Daoy (cell line): Measurements from ENCODE around the gene DAP. TPM values are rescaled to one million over a fixed set of nuclear protein-coding genes. Genes with fewer than 3 reads are reported as not detected.

ENCODE experiments used
- DNase-seq: peaks from one replicate; pipeline ENCODE4 v3.0.0-alpha.2; 2015; ENCODE audit warnings: low read depth
- total RNA-seq: library from RNA; depleted of rRNA; stranded (reverse); fragments of >200 nt; shearing (Covaris generic); gene quantifications from 2 replicates; pipeline ENCODE4 v1.2.3, GENCODE V29; 2014

DAP gene
- total RNA-seq, 1 experiment from 2014 or later, result 19.1 TPM

DNA sequence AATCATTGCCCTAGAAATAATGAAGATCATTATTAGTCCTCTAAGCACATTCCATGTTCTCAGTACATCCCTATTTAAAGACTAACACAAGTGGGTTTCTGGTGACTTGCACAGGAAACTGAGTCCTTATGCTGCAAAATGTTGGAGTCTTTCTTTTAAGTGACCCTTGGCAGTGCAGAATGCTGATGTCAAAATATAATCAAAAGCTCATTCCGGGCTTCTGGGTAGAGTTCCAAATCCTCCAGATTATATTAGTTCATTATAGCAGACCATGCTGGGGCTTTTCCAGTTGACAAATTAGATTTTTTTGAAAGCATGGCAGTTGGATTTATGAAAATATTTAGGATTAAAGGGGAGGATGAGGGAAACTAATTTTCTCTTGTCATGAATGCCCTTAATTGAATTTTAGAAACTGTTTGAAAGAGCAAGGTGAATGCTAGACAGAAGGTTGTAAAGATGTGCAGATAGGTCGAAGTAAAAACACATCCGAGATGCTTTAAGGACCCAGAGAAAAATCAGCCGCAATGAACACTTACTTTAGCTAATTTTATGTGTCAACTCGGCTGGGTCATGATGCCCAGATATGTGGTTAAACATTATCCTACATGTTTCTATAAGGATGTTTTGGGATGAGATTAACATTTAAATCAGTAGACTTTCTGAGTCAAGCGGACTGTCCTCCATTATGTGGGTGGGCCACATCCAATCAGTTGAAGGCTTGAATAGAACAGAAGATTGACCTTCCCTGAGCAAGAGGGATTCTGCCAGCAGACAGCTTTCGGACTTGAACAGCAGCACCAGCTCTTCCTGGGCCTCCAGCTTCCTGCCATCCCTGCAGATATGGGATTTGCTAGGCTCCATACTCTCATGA is 88.7 kb downstream of the DAP start:
- no peak for DNase-seq

DNA sequence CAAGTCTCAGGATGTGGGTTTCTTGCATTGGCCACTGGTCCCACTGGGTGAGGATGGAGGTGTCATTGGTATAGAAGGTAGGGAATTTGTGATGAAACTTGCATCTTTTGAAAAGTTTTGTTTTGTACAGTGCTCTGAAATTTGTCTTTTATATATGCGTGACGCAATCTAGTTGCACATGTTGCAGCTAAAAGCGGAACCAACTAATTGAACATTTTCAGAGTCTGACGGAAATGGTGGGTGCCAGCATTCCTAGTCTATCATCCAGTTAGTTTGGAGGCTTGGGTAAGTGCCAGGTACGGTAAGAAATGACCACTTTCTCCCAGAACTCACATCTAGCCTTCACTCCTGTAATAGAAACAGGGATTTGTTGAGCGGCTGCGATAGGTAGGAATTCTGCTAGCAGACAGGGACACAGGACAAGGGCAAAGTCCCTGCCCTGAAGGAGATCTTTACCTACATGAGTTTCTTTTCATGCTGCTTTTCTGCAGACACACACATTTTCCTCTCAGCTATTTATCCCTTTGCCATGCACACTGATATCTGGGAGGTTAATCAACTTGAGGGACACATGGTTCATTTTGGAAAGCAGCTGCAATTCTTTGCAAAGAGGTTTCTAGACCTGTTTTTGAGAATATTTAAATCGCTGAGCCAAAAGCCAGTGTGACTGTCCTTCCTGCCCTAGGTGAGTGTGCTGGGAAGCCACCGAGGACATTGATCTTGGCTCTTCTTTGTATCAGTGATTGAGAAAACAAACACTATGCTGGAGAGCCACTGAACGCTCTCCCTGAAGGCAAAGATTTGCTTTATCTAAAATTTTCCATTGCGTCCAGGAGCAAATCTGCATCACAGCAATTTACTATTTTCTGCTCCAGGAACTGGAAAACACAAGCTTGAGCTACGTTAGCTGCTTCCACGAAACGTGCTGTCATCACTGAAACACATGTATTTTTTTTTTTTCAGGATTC is 89.7 kb downstream of the DAP start:
- DNase-seq, result no peak

DNA sequence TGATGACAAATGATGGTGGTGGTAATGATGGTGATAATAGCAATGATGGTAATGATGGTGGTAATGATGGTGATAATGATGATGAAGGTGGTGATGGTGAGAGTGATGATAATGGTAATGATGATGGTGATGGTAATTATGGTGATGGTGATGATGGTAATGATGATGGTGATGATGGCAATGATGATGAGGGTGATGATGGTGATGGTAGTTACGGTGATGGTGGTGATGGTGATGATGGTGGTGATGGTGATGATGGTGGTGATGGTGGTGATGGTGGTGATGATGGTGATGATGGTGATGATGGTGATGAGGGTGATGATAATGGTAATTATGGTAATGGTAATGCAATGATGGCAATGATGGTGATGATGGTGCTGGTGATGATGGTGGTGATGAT is 91.1 kb downstream of the DAP start:
- no peak for DNase-seq

- no peak for DNase-seq
These were observed 92.3 kb downstream of the DAP start for GRCh38 chr5:10668697-10669096.

- DNase-seq, result no peak
These were observed 93.5 kb downstream of the DAP start for GRCh38 chr5:10667431-10668057.

DNA sequence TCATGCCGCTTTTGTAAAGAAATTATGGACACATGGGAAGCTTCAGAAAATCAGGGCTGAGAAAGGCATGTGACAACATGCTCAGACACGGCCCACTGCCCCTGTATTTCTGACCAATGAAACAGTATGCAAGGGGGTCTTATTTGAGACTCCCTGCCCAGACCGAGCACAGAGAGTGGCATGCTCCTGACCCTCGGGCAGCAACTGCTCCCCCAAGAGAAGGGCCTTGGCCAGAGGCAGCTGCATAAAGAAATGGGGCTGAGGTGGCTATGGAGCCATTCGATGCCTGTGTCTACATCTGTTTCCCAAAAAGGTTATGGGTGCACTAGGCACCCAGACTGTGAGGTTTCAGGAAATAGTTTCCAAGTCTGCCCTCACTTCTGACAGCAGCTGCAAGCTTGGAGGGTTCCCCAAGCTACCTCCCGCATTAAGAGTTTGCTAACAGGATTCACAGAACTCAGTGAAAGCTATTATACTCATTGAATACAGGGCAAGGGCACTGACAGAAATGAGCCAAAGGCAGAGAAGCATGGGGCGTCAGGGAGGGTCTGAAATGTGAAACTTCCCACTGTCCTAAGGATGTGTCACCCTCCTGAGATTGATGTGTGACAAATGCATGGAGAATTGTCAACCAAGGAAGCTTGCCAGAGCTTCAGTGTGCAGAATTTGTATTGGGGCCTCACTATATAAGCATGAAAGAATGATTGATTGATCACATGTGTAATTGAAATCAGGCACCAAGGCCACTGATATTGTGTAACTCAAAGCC is 94.3 kb downstream of the DAP start:
- DNase-seq, result no peak

DNA sequence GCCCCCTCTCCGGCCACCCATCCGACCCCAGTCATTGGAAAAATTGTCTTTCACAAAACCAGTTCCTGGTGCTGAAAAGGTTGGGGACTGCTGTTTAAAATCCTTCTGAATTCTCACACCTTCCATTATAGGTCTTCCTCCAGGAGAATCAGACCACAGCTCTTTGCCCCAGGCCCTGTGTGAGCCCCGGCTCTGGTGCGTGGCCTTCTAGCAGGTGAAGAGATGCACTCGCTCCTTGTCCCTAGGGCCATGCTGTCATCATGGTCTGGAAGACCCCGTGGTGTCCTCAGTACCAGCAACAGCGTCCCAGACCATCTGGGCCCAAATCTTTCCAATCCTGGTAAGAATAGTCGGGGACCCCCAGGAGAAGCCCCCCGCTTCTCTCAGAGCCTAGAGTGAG is 95.2 kb downstream of the DAP start:
- DNase-seq, result no peak

- peak; percentile 69 for DNase-seq
These were observed 96.8 kb downstream of the DAP start for GRCh38 chr5:10664180-10664769.

- peak; percentile 55 for DNase-seq
These were observed 97.4 kb downstream of the DAP start for GRCh38 chr5:10663489-10664179.

GRCh38 chr5:10662661-10663488 is 98.2 kb downstream of the DAP start:
- DNase-seq, result no peak

DNA sequence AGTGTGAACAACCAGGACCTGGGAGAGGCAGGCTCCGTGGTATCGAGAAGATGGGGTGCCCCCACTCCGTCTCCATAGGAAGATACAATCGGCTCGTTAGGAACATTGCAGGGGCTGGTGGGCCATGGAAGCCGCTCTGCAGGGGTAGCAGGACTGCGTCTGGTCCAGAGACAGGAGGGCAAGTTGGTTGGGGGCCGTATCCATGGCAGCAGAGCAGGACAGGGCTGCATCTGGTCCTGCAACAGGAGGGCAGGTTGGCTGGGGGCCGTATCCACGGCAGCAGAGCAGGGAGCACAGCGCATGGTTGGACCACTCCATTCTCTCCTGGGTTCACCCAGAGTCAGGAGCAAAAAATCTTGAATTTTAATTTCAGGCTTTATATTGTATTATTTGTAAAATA is 99.0 kb downstream of the DAP start:
- no peak for DNase-seq

DNA sequence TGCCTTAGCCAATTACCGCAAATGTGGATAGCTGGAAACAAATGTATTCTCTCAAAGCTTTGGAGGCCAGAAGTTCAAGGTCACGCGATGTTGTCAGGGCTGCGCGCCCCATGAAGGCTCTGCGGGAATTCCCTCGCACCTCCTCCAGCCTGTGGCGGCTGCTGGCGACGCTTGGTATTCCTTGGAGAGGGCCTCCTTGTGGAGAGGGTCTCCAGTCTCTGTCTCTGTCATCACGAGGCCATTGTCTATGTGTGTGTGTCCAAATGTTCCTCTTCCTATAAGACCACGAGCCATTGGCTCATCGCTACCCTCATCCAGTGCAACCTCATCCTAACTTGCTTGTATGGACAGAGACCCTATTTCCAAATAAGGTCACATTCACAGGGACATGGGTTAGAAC is 99.6 kb downstream of the DAP start:
- no peak for DNase-seq

GRCh38 chr5:10660720-10661387 is 100.2 kb downstream of the DAP start:
- no peak for DNase-seq

GRCh38 chr5:10660135-10660534 is 100.9 kb downstream of the DAP start:
- no peak for DNase-seq

DNA sequence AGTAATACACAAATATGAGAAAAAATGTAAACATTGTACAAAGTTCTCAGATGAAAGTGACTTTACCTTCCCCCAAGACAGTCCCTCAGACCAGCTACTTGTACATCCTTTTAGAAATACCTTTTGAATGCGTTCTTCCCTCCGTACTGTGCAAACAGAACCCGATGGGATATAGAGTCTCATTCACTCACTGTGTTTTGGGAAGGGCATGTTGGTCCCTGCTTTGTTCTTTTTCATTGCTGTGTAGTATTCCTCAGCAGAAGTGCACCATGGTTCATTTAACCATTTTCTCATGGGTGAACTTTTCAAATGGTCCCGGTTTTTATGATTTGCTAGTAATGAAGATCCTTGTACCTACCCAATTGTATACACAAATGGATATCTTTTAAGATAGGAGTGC is 102.8 kb downstream of the DAP start:
- DNase-seq, result no peak

GRCh38 chr5:10655972-10656830 is 104.8 kb downstream of the DAP start:
- DNase-seq, result no peak

DNA sequence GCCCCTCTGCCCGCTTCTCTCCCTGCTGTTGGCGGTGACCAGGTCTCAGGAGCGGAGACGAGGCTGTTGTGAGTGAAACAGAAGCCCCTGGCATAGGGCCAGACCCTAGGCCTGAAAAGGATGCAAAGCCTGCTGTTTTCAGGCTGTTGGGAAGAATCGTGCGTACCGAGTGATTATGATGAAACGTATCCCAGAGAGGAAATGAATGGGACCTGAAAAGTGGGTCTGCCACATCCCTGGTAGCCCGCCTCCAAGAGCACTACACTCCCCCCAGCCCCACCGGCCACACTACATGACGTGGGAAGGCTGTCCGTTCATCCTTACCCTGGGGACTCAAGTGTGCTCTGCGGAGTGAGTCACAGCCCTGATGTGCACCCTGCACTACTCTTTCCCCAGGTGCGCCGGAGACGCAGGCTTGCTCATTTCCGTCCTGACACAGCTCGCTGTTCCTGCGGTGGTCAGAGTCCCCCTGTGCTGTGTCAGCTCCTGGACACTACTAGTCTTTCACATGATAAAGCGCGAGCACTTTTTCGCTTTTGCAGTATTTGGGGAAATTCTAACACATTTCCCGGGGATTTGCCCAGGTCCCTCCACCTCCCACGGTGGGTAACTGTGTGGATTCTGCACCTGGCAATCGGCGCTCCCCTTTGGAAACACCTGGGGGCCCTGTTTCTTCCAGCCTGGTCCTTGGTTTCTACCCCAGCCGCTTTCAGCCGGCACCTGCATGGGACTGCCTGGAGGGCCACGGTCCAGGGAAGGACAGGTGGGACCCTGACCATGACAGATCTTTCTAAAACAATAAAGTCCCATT is 105.7 kb downstream of the DAP start:
- peak; percentile 33 for DNase-seq
